Cardiac muscle cell (in vitro differentiated cells and primary cell): ENCODE data around the gene CLASP1. TPM values are rescaled to one million over a fixed set of nuclear protein-coding genes. Genes with fewer than 3 reads are reported as not detected.

ENCODE experiments used
- DNase-seq, 2 donors: peaks; one replicate each; pipeline versions ENCODE4 v3.0.0 to v3.0.0-alpha.2; 2010 to 2017; ENCODE audit warnings: low read depth in 1 of 2, low spot score in 1 of 2
- H3K27ac ChIP-seq: fragments of 200-600 bp; sonication (generic); 2 replicates; pipeline ENCODE4 v1.5.1; 2016
- H3K27me3 ChIP-seq: fragments of 200-600 bp; sonication (generic); 2 replicates; pipeline ENCODE4 v1.6.0; 2016; ENCODE audit warnings: control low read depth
- H3K36me3 ChIP-seq: fragments of 200-600 bp; sonication (generic); 2 replicates; pipeline ENCODE4 v1.5.1; 2016; ENCODE audit warnings: control low read depth
- H3K4me1 ChIP-seq: fragments of 200-600 bp; sonication (generic); 2 replicates; pipeline ENCODE4 v1.8.1; 2017; ENCODE audit warnings: low read depth, mild to moderate bottlenecking, mixed run types
- H3K4me3 ChIP-seq: fragments of 200-600 bp; sonication (generic); 2 replicates; pipeline ENCODE4 v1.5.1; 2016; ENCODE audit warnings: mild to moderate bottlenecking
- H3K9me3 ChIP-seq: fragments of 200-600 bp; sonication (generic); 2 replicates; pipeline ENCODE4 v1.5.1; 2017; ENCODE audit warnings: low read depth, mild to moderate bottlenecking, control low read depth
- polyA plus RNA-seq: library from polyadenylated mRNA; unstranded; fragments of >200 nt; fragmentation: Nextera tagmentation; extraction: Ambion mirVana; gene quantifications from 2 replicates; pipeline ENCODE4 v1.2.1, GENCODE V29; 2016
- total RNA-seq: library from RNA; depleted of rRNA; stranded (reverse); fragments of >200 nt; gene quantifications from 2 replicates; pipeline ENCODE4 v1.2.3, GENCODE V29; 2016
- TF ChIP-seq, protein P1 (sequence below): IDR thresholded peaks from 2 replicates; pipeline ENCODE4 v1.5.1; 2012; ENCODE audit warnings: low read depth, mild to moderate bottlenecking, low read length

CLASP1 gene
- total and polyA plus RNA-seq, 2 experiments from 2014 or later, result 24.8 to 53.0 TPM

DNA sequence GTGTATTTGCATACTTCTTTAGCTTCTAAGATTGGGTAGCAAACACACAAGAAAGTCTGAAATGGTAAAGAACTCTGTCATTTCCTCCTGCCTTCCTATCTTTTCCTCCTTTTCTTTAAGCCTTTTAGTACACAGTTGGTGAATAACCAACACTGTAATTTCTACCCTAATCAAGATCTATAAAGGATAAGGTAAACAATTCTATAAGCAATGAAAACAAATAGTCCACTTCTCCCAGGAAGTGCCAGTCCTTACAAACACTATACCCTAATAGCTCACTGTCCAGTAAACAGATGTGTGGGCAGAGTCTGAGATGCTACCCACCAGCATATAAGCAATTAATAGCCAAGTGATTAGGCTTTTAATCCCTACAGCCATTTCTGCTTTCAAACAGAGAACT lies 283.2 kb downstream of the CLASP1 start:
- TF ChIP-seq, protein P1, sequence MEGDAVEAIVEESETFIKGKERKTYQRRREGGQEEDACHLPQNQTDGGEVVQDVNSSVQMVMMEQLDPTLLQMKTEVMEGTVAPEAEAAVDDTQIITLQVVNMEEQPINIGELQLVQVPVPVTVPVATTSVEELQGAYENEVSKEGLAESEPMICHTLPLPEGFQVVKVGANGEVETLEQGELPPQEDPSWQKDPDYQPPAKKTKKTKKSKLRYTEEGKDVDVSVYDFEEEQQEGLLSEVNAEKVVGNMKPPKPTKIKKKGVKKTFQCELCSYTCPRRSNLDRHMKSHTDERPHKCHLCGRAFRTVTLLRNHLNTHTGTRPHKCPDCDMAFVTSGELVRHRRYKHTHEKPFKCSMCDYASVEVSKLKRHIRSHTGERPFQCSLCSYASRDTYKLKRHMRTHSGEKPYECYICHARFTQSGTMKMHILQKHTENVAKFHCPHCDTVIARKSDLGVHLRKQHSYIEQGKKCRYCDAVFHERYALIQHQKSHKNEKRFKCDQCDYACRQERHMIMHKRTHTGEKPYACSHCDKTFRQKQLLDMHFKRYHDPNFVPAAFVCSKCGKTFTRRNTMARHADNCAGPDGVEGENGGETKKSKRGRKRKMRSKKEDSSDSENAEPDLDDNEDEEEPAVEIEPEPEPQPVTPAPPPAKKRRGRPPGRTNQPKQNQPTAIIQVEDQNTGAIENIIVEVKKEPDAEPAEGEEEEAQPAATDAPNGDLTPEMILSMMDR, result no peak
- Histone ChIP-seq H3K4me1 (no peaks in the 10 kb centered on the region), H3K27ac (no peak overlapping the region), H3K36me3 (peaks cover 36% of the 10 kb centered on the region), H3K4me3 (no peak overlapping the region), H3K27me3 (no peaks in the 10 kb centered on the region), H3K9me3 (no peaks in the 10 kb centered on the region)
- no peak for DNase-seq

DNA sequence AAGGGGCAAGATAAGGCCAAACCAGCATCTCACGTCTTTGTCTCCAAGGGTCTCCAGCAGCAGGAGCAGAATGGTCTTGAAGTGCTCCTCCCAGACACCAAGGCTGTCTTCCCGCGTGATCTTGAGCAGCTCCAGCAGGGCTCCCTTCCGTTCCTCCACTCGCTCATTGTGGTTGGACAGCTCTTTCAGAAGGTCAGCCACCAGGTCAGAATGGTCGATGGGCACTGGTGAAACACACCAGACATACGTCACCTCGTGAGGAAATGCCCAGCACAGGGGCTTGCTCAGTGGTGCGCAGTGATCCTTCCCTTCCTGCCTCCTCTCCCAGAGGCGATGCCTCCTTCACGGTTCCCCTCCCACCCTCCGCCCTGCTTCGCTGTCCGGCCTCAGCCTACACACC lies 284.2 kb downstream of the CLASP1 start:
- H3K4me3 ChIP-seq, result no peak overlapping the region
- H3K9me3 ChIP-seq, result no peaks in the 10 kb centered on the region
- H3K27me3 ChIP-seq, result no peaks in the 10 kb centered on the region
- peaks cover 37% of the 10 kb centered on the region for H3K36me3 ChIP-seq
- H3K27ac ChIP-seq, result no peak overlapping the region
- DNase-seq, result no peak
- TF ChIP-seq, protein P1, result no peak
- no peaks in the 10 kb centered on the region for H3K4me1 ChIP-seq

DNA sequence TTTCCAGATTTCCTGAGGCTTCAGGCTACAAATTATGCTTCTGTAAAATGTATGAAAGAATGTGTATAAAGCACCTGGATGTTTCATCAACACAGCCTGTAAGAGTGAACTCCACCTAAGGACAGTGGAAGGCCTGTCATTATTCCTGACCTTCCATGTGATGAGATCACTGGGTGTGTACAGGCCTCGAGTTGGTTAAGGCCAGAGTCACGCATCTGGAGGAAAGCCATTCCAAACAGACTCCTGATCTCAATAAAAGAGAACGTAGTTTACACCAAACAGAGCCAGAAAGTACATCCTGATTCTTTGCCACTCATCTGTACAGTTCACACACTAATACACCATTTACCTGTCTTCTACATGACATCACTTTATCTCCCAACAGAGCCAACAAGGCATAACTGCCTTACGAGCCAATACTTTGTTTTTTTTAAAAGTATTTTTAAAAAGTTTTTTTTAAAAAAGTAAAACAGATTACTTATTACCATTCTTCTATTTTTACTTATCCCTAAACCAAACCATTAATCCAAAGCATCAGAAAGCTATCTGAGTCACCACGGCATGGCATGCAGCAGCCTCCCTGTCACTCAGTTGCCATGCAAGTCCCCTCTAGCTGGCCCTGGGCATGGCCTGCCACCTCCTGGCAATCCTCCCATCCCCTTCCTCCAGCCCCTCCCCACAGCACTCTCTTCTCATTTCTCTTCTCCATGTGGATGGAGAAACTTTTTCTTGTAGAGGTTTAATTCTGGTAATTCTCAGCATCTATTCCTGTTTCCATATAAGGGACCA lies 285.4 kb downstream of the CLASP1 start:
- no peak overlapping the region for H3K4me3 ChIP-seq
- H3K36me3 ChIP-seq, result peaks cover 41% of the 10 kb centered on the region
- H3K27me3 ChIP-seq, result no peaks in the 10 kb centered on the region
- H3K9me3 ChIP-seq, result no peaks in the 10 kb centered on the region
- TF ChIP-seq, protein P1, result no peak
- DNase-seq, result no peak
- H3K27ac ChIP-seq, result peak overlapping the region; percentile 27
- H3K4me1 ChIP-seq, result no peaks in the 10 kb centered on the region

DNA sequence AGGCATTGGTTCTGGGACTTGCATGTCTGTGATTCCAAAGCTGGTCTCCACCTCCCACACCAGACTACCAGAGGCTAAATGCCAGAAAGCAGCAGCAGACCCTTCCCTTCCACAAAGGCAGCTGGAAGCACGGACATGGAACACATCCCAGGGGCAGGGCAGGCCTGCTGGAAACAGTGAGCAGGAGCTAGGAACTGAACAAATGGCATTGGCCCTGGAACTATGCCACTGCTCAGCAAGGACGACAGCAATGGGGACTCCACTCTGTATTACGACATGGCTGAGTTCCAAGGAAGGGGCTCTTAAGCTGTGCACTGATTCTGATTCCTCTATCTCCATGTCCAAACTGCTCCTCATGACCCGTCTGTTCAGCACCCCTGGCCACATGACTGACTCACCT lies 286.5 kb downstream of the CLASP1 start:
- peaks cover 41% of the 10 kb centered on the region for H3K36me3 ChIP-seq
- peak overlapping the region; percentile 27 for H3K27ac ChIP-seq
- no peak for DNase-seq
- no peak overlapping the region for H3K4me3 ChIP-seq
- TF ChIP-seq, protein P1, result no peak
- no peaks in the 10 kb centered on the region for H3K27me3 ChIP-seq
- no peaks in the 10 kb centered on the region for H3K4me1 ChIP-seq
- no peaks in the 10 kb centered on the region for H3K9me3 ChIP-seq

DNA sequence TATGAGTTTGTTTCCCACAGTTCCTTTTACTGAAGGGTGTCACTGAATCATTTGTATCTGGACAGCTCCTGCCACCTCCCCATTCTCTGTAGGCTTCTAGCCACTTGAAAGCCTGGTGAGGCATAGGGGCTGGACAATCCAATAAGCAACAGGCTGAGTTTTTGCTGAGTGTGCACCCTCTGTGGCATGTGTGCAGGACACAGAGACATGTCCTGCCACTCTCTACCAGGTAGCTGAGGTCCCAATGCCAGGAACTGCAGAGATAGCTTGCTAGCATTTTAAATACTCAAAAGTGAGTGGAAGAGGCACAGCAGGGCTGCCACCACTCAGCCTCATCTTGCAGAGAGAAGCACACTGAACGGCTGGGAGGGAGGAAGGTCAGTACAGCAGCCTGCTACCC lies 287.0 kb downstream of the CLASP1 start:
- Histone ChIP-seq H3K4me3 (no peak overlapping the region), H3K4me1 (no peaks in the 10 kb centered on the region), H3K36me3 (peaks cover 39% of the 10 kb centered on the region), H3K27ac (no peak overlapping the region), H3K9me3 (no peaks in the 10 kb centered on the region), H3K27me3 (no peaks in the 10 kb centered on the region)
- TF ChIP-seq, protein P1, result no peak
- no peak for DNase-seq
